GM12891 (cell line): Measurements from ENCODE around the gene CYTH1.

Source experiments
- POLR2A ChIP-seq: IDR thresholded peaks from 2 replicates; pipeline ENCODE4 v1.6.1; 2011; ENCODE audit warnings: low read depth, low read length, control low read depth
- POLR2AphosphoS5 ChIP-seq: IDR thresholded peaks from 2 replicates; pipeline ENCODE4 v1.6.1; 2011; ENCODE audit warnings: low read depth, low read length, control low read depth
- SPI1 ChIP-seq: IDR thresholded peaks from 2 replicates; pipeline ENCODE4 v1.6.1; 2011; ENCODE audit warnings: low read depth, low read length, control low read depth
- TAF1 ChIP-seq: IDR thresholded peaks from 2 replicates; pipeline ENCODE4 v1.6.1; 2011; ENCODE audit warnings: low read depth, low read length, control low read depth

- no peak for TF ChIP-seq TAF1
- TF ChIP-seq POLR2A, result no peak
- TF ChIP-seq POLR2AphosphoS5, result no peak
- TF ChIP-seq SPI1, result no peak
Observed at GRCh38 chr17:78803186-78803845, 21.2 kb upstream of the CYTH1 start.
